ENCODE data around the gene PSMB2.

PSMB2 gene

GRCh38 chr1:35640380-35641232 lies 720 bp downstream of the PSMB2 start:
- DNase-seq, result no peak

- no peak for DNase-seq
These were observed 3.9 kb downstream of the PSMB2 start for GRCh38 chr1:35637401-35637809.

GRCh38 chr1:35633547-35633946 lies 7.8 kb downstream of the PSMB2 start:
- DNase-seq, result no peak

GRCh38 chr1:35631396-35631795 lies 9.9 kb downstream of the PSMB2 start:
- DNase-seq, result no peak

GRCh38 chr1:35629051-35629450 lies 12.3 kb downstream of the PSMB2 start:
- DNase-seq, result no peak

- DNase-seq, result no peak
These were observed 17.5 kb downstream of the PSMB2 start for GRCh38 chr1:35623832-35624231.

- DNase-seq, result no peak
These were observed 18.7 kb downstream of the PSMB2 start for GRCh38 chr1:35622510-35623178.

- no peak for DNase-seq
These were observed 21.8 kb downstream of the PSMB2 start for GRCh38 chr1:35619237-35620121.

- no peak for DNase-seq
These were observed 25.9 kb downstream of the PSMB2 start for GRCh38 chr1:35615440-35615839.

- no peak for DNase-seq
These were observed 29.7 kb downstream of the PSMB2 start for GRCh38 chr1:35611655-35612054.

- no peak for DNase-seq
These were observed 35.5 kb downstream of the PSMB2 start for GRCh38 chr1:35605867-35606182.

GRCh38 chr1:35605071-35605866 lies 36.1 kb downstream of the PSMB2 start:
- no peak for DNase-seq

- no peak for DNase-seq
These were observed 37.4 kb downstream of the PSMB2 start for GRCh38 chr1:35603941-35604340.

- no peak for DNase-seq
These were observed 37.9 kb downstream of the PSMB2 start for GRCh38 chr1:35603468-35603867.

GRCh38 chr1:35600593-35600992 lies 40.7 kb downstream of the PSMB2 start:
- DNase-seq, result no peak

GRCh38 chr1:35599411-35599810 lies 41.9 kb downstream of the PSMB2 start:
- DNase-seq, result no peak

- DNase-seq, result no peak
These were observed 42.4 kb downstream of the PSMB2 start for GRCh38 chr1:35598895-35599294.

GRCh38 chr1:35597870-35598269 lies 43.5 kb downstream of the PSMB2 start:
- DNase-seq, result no peak

- no peak for DNase-seq
These were observed 45.6 kb downstream of the PSMB2 start for GRCh38 chr1:35595684-35596083.

GRCh38 chr1:35594005-35594760 lies 47.1 kb downstream of the PSMB2 start:
- no peak for DNase-seq

GRCh38 chr1:35592991-35593769 lies 48.1 kb downstream of the PSMB2 start:
- no peak for DNase-seq
